Activated CD8-positive, alpha-beta memory T cell treated with anti-CD3 and anti-CD28 coated beads for 48 hours (primary cell): Measurements from ENCODE around the gene TTC9C.
A peak's percentile ranks its signal among the peaks of the same experiment; 100 is the strongest.
"Not testable (repeated sequence)": the region's sequence is repeated elsewhere in the genome, so short reads cannot be mapped to it uniquely, and the experiment has no call there.

ENCODE experiments used
- DNase-seq, 3 experiments: peaks; one replicate each; pipeline ENCODE4 v3.0.0-alpha.2; 2020; ENCODE audit warnings: low read depth in 2 of 3, low spot score in 2 of 3

TTC9C gene

DNA sequence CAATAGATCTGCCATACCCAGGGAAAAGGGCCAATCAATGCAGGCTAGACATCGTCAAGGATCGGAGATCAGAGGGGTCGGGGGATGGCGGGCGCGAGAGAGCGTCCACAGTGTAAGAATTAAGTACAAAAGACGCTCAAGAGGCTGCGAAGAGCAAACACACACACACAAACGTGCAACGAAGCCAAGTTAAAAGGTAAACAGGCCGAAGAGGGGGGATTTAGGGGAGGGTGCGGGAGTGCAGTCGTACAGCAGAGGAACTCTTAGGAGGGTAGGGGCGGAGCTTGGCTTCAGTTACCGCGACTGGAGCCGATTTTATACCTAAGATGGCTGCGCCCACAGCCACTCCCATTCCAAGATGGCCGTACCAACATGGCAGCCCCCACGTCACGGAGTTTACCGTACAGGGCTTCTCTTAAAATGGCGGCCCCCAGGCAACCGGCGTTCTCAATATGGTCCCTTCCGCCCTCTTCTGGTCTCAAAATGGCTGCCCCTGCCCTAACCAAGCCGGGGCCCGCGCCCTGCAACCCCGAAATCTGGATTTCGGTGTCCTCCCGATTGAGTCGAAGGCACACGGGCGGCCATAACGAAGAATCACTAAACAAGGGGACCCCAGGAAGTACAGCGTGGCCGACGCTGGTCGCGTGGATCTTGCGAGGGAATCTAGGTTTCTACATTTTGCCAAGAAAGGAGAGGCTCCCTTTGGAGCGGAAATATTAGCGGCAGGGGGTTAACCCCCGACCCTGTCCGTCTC is 18.9 kb upstream of the TTC9C start:
- peak; percentile 73 to 87 (median 85) for DNase-seq

DNA sequence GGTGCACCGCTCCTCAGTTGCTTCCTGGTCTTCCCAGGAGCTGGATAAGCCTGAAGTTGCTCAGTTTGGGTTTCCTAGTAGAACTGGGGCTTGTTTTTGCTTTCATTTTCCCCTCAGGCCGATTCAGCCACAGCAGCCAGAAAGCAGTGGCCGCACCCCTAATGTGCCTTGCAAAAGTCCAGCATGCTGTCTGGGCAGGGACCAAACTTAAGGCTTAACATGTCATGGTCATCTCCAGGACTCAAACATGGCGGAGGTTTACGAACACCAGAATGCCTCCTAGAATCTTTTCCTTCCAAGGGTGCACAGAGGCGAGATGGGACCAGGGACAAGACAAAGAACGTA is 18.3 kb upstream of the TTC9C start:
- DNase-seq: no peak

DNA sequence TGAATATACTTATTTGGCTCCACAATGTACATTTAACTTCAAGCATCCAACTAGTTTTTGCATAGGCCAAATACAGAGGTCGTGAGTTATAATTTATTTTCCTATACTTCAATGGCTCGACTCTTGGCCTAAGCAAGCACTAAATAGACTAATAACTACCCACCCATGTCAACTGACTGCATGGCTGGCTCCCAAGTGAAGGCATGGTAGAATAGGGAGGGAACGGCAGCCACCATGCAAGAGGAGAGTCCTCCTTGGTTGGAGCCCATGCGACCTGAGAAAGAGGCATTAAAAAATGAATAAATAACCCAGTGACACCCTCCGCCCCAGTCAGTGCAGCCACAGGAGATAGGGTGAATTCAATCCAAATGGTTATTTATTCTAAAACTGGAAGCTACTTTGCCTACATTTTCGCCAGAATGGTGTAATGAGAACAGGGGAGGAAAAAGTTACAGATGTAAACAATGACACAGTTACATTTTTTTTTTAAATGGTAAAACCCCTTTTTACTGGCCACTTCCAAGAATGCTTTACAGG is 15.9 kb upstream of the TTC9C start:
- no peak for DNase-seq

DNA sequence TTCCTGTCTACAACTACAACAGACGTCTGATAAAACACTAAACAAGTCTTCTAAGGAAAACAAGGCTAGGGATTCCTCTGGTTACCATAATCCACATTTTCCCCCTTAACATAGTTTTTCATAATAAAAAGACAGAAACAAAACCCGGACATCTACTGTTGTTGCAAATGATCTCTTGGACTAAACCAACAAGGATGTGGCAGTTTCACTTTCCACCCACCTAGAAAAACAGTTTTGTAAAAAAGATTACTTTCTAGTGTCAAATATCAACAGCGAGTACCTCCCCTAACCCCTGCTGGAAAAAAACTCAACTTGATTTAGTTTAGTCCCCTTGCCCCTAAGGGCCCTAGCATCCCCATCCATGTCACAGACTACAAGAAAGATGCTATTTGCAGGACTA is 15.4 kb upstream of the TTC9C start:
- DNase-seq: no peak

DNA sequence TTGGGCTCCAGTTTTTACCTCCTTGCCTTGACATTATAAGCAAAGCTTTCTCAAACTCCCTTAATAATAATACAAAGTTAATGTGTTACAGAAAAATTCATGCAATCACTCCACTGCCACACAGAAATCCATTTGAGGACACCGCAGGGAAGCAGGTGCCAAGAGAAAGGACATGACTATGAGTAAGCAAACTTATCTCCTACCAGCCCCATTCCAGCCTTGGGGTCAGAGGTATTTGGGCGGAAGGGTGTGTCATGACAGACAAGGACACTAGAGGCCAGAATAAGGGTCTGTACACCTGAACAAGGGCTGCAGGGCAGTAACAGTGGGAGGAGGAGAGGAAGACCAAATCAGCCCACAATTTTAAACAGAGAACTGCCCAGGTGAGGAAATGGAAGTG is 14.9 kb upstream of the TTC9C start:
- no peak for DNase-seq

DNA sequence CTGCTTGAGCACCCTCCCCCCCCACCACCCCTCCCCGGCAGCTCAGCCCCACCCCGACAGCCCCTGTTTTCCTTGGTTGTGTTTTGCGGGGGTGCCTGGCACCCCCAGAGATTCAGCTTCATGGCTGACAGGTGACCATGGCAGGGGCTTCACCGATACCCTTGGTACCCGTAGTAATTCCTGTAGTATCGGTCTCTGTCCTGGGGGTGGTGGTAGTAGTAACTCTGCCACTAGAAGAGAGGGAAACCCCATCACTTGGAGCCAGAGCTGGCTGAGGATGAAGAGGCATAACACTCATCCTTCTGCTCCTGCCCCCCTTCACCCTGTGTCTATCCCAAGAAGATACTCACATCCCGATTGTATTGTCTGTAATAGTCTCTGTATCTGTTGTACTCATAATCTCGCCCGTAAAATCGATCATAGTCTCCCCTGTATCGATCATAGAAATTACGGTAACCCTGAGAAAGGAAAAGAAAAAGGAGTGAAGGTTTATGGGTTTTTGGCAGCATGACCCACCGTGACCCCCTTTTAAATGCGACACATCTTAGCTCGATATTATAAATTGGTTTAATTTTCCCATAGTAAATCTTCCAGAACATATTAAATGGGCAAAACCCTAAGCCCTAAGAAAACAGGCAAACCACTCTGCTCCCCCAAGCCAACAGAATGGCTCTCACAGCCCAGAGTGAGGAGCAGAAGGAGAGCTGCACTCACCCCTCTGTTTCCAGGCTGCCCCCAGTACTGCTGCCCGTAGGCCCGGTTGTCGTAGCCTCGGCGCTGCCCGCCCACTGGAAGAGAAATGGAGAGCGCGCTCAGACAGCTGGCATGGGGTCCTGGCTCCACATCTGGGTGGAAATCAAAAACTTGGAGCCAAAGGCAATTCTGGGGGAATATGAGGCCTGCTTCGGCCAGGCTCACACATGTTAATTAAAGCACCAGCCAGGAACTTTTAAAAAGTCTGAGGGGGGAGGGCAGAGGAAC is 12.8 kb upstream of the TTC9C start:
- no peak for DNase-seq

DNA sequence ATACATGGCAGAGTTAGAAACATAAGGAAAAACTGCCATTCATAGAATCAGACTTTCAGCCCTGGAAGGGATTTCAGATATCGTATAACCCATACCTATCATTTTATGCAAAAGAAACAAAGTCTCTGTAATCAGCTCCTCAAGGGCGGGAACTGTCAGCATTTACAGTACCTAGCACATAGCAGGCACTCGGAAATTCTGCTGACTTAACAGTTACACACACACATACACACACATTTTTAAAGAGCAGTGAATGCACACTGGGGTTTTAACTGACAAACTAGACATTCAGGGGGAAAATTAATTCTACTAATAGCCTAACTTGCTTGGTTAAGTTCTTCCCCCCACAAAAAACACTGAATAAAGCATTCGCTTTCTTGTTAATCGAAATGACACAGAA is 12.1 kb upstream of the TTC9C start:
- no peak for DNase-seq

DNA sequence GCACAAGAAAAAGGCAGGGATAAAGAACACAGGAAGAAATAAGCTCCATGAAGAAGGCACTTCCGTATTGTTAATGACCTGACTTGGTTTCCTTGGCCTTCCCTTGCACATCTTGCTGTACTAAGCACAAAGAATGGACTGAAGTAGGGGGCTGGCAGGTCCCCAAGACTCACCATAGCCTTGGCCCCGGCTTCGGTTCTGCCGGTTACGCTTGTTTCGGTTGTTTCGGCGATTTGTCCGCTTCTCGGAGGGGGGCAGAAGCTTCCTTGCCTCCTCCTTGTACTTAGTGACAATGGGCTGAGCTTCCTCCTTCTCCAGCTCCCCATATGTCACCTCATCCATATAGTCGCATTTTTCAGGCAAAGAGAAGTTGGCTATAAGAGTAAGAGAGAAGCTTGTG is 11.5 kb upstream of the TTC9C start:
- no peak for DNase-seq

DNA sequence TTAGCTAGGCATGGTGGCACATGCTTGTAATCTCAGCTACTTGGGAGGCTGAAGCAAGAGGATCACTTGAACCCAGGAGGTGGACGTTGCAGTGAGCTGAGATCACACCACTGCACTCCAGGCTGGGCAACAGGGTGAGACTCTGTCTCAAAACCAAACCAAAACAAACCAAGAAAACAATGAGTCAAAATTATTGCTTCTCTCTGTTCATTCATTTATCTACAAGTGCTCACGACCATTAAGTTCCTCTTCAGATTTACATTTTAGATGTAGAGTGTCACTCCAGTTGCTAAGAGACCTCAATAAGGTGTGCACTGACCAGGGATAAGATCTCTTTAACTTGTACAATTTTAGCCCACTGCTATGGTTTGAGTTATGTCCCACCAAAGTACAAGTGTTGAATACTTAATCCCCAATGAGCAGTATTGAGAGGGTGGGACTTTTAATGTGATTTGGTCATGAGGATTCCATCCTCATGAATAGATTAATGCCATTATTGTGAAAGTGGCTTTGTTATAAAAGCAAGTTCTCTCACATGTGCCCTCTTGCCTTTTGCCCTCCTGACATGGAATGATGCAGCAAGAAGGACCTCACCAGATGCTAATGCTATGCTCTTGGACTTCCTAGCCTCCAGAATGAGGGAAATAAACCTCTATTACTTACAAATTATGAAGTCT is 8.8 kb upstream of the TTC9C start:
- DNase-seq: no peak

DNA sequence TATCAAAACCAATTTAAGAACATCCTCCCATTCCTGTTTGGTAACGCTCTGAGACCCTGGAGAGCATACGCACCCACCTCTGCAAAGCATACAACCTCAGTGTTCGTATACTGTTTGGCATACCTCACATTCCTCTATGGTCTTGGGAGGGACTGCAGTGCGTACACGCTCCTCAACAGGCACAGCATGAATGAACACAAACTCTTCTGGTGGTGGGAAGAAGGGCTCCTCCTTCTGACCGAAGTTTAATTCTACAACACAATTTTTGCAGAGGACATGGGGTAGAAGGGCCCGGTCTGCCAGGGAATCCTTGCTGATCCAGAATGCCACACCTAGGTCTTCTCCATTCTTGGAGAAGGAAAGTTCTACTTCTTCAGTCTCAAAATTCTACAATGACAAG is 6.3 kb upstream of the TTC9C start:
- DNase-seq: no peak

DNA sequence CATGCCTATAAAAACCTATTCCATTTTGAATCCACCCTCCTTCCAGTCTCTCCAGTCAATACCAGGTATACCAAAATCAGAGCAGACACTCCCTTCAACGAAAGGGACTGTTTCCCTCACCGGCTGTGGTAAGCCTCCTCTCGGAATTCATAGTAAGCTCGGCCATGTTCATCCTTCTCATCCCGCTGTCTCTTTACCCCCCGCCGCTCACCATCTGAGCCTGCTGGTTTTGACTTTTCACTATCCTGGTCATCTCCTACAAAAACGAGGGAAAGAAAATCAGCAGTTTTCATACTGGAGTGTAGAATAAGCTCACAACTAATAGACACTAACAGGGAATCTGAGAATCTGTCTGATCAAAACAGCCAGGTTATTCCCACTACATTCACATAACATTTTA is 4.1 kb upstream of the TTC9C start:
- DNase-seq: no peak

DNA sequence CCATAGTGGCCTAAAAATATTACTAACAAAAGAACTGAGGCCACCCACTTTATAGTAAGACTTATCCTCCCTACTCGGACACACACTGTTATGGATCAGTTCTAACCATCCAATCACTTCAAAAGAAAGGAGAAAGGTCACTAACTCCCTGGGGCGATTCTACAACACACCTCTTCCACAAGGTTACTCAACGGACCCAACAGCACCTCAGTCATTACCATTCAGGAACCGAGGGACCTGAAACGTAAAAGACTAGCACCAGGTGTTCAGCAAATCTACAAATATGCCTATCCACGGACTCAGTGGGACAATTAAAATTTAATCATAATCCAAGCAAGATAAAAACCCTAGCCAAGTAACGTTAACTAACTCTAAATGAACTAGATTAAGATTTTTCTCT is 2.6 kb upstream of the TTC9C start:
- no peak for DNase-seq

DNA sequence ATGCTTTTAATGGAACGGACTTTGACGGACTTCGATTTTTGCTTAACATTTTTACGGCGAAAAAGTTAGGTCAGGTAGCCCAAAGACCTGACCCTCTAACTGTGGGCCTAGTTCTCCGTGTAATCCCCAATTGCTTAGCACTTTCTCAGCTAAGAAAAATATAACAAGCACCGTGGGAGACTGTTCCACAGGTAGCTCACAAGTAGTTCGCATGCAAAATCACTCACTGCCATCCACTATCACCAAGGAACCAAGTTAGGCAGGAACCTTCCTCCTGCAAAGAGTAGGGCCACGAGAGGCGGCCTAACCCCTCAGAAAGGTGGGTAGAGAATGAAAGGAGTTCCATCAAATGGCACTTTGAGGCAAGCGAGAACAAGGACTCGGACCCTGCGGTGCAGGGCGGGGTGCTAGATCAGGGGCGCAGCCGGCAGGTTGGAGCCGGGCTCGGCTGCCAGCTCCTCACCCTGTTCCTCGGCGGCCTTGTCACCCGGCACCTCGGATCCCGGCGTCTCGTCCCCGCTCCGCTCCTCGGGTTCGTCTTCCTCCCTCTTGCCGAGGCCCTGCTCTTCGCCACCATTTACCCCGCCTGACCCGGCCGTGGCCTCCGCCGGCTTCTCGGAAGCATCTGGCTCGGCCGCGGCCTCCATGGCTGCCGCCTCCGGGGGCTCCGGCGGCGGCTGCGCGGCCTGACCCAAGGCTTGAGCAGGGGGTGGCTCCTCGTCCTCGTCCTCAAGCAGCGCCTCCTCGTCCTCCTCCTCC is 2.0 kb upstream of the TTC9C start:
- no peak for DNase-seq

DNA sequence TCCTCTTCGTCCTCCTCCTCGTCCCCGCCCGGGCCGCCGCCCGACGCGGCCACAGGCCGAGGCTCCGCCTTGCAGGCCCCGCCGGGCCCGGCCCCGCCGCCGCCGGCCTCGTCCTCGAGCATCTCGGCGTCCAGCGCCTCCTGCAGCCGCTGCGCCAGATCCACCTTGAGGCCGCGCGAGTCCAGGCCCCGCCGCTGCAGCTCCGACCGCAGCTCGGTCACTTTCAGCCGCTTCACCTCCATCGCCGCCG is 1.4 kb upstream of the TTC9C start:
- no peak for DNase-seq

DNA sequence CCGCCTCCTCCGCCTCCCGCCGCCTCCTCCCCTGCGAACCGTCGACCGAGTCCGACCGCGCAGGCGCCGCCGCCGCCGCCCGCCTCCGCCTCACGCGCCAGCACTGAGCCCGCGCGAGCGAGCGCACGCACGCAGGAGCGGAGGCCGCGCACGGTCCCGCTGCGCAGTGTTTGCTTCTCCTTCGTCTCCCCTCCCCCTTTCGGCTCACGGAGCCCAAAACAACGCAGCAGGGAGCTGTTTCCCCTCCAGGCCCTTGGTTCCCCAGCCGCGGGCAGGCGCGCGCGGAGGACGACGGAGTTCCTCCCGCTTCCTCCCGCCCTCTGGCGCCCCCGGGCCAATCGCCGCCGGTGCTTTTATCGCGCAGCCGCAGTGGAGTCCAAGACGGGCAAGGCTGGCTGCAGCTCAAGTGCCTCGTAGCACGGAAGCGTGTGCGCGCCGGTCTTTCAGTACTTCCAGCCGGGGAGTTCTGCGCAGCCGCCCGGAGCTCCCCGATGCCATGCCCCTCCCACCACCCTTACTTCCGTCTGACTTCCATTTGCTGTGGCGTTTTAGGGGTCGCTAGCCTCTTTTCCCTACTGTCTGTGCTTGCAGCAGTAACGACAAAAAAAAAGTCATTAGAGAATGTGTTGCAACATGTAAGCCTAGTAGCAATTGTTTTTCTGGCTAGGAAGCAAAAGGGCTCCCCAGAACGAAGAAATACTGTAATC is 968 bp upstream of the TTC9C start, which contains the start of gene HNRNPUL2:
Gene HNRNPUL2 (minus strand): TSS at position 293 of the 707 bp plus-strand sequence. CDS start 301 bp downstream, outside the sequence.
- DNase-seq: peak; percentile 91 to 99 (median 93)

DNA sequence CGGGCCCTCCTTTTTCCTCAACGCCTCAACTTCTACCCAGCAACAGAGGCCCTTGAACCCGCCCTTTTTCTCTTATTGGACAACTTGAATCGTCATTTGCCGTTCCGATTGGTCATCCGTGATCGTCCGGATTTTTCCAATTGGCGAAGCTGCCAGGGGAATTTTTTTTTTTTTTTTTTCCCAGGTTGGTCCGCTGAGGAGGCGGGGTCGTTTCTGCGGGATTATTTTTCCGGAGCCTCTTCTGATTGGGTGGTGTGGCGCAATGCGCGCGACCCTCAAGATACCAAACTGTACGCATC is 465 bp upstream of the TTC9C start:
- peak in 2 of 3 experiments; percentile 44 to 61 for DNase-seq

DNA sequence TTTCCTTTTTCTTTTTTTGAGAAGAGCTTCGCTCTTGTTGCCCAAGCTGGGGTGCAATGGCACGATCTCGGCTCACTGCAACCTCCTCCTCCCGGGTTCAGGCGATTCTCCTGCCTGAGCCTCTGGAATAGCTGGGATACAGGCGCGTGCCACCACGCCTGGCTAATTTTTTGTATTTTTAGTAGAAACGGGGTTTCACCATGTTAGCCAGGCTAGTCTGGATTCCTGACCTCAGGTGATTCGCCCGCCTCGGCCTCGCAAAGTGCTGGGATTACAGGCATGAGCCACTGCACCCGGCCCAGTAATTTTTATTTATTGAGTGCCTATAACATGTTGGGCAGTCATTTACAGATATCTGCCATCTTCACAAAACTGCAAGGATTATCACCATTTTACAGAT is 1.8 kb downstream of the TTC9C start:
- DNase-seq: not testable (repeated sequence)

DNA sequence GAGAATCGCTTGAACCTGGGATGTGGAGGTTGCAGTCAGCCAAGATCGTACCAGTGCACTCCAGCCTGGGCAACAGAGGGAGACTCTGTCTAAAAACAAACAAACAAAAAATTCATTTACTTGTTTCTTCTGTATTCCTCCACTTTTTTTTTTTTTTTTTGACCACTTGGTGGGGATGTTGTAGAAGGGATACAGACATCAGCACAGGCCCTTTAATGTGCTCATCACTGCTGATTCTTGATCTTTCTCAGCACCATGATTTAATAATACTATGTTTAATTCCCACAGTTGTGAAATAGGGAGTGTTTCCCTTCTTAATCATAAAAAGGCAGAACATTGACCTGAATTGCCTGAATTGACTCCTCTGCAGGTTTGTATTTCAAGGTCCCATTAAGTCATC is 4.5 kb downstream of the TTC9C start:
- DNase-seq: no peak

DNA sequence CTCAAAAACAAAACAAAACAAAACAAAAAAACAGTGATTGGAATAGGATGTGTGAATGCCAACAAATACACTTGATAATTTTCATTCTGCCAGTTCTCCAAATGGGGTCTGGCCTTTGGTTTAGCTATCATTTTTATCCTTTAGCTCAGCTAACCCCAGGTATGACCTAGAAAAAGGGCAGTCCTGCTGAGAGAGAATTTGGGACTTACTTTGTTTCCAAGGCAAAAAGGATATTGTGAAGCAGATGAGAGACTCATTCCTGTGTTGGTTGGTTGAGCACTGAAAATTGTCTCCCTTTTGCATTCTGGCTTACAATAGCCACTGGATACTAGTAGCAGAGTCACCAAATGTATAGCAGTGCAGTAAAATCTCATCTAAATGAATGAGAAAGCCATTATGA is 8.9 kb downstream of the TTC9C start:
- no peak for DNase-seq

DNA sequence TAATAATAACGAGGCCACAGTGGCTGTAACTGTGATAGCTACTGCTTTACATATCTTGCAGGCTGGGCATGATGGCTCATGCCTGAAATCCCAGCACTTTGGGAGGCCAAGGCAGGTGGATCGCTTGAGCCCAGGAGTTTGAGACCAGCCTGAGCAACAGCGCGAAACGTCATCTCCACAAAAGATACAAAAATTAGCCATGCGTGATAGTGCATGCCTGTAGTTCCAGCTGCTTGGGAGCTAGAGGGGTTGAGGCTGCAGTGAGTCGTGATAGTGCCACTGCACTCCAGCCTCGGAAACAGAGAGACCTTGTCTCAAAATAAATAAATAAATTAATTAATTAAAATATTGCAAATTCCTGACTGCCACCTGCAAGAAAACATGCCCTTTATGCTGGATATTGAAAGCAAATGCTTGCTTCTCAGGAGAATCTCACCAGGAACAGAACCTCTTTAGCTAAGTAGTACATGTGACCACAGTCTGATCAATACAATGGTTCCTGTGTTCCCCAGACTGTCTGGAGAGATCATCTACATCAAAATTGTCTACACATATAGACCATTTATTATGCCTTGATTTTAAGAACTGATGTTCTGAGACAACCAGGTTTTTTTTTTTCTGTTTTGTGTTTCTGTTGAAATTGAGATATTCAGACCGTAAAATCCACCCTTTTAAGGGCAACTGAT is 19.3 kb downstream of the TTC9C start:
- no peak for DNase-seq
